ENCODE measurements around the gene ZBTB9.
A peak's percentile ranks its signal among the peaks of the same experiment; 100 is the strongest.

ZBTB9 gene

GRCh38 chr6:33454009-33454946 lies at the start of gene ZBTB9:
Gene ZBTB9 (plus strand): TSS chr6:33454576. CDS start chr6:33455101, 525 bp downstream.
- peak; percentile 85 for DNase-seq (ENCODE audit: low read depth)

GRCh38 chr6:33404884-33405283 lies 49.5 kb upstream of the ZBTB9 start:
- DNase-seq (ENCODE audit: low read depth) = no peak

GRCh38 chr6:33405386-33405940 lies 48.9 kb upstream of the ZBTB9 start:
- DNase-seq (ENCODE audit: low read depth) = no peak

GRCh38 chr6:33406126-33406525 lies 48.2 kb upstream of the ZBTB9 start:
- DNase-seq (ENCODE audit: low read depth) = no peak

- no peak for DNase-seq (ENCODE audit: low read depth)
These were observed 47.2 kb upstream of the ZBTB9 start for GRCh38 chr6:33407132-33407718.

GRCh38 chr6:33410050-33410710 lies 44.2 kb upstream of the ZBTB9 start:
- peak; percentile 98 for DNase-seq (ENCODE audit: low read depth)

- DNase-seq (ENCODE audit: low read depth) = peak; percentile 69
These were observed 43.4 kb upstream of the ZBTB9 start, which contains the start of gene PHF1 for GRCh38 chr6:33410711-33411631. Gene PHF1 (plus strand): TSS chr6:33411014. CDS start chr6:33412264, 1,250 bp downstream.

GRCh38 chr6:33411632-33412005 lies 42.8 kb upstream of the ZBTB9 start:
- DNase-seq (ENCODE audit: low read depth) = no peak

GRCh38 chr6:33412140-33413009 lies 42.0 kb upstream of the ZBTB9 start:
- no peak for DNase-seq (ENCODE audit: low read depth)

- DNase-seq (ENCODE audit: low read depth) = no peak
These were observed 40.9 kb upstream of the ZBTB9 start for GRCh38 chr6:33413241-33414120.

- DNase-seq (ENCODE audit: low read depth) = no peak
These were observed 39.6 kb upstream of the ZBTB9 start for GRCh38 chr6:33414592-33415271.

GRCh38 chr6:33415831-33416230 lies 38.5 kb upstream of the ZBTB9 start:
- no peak for DNase-seq (ENCODE audit: low read depth)

- no peak for DNase-seq (ENCODE audit: low read depth)
These were observed 37.8 kb upstream of the ZBTB9 start for GRCh38 chr6:33416386-33417127.

- DNase-seq (ENCODE audit: low read depth) = no peak
These were observed 37.1 kb upstream of the ZBTB9 start for GRCh38 chr6:33417128-33417902.

- DNase-seq (ENCODE audit: low read depth) = peak; percentile 97
These were observed 36.3 kb upstream of the ZBTB9 start, which contains the start of gene CUTA for GRCh38 chr6:33417903-33418689. Gene CUTA (minus strand): TSS chr6:33418107. CDS start chr6:33418000, 107 bp downstream.

GRCh38 chr6:33418690-33419291 lies 35.6 kb upstream of the ZBTB9 start:
- DNase-seq (ENCODE audit: low read depth) = no peak
